Colonic mucosa (tissue), 4 donors: ENCODE measurements around the gene ITGA11. TPM values are rescaled to one million over a fixed set of nuclear protein-coding genes. Genes with fewer than 3 reads are reported as not detected.
"Not testable (repeated sequence)": the region's sequence is repeated elsewhere in the genome, so short reads cannot be mapped to it uniquely, and the experiment has no call there.

Experiments
- DNase-seq: peaks from one replicate; pipeline ENCODE4 v3.0.0-alpha.2; 2020
- H3K27ac ChIP-seq: fragments of 200-600 bp; one replicate; pipeline ENCODE4 v1.8.0; 2021
- H3K27me3 ChIP-seq: fragments of 200-600 bp; one replicate; pipeline ENCODE4 v1.8.0; 2021
- H3K36me3 ChIP-seq: fragments of 200-600 bp; one replicate; pipeline ENCODE4 v1.8.0; 2021
- H3K4me1 ChIP-seq: fragments of 200-600 bp; one replicate; pipeline ENCODE4 v1.8.0; 2021; ENCODE audit warnings: mild to moderate bottlenecking
- H3K4me3 ChIP-seq: fragments of 200-600 bp; one replicate; pipeline ENCODE4 v1.8.0; 2021
- H3K9ac ChIP-seq, 2 donors: one replicate each; pipeline ENCODE4 v1.7.0; 2013; ENCODE audit warnings: control low read depth in 2 of 2, low read depth in 2 of 2, low read length in 2 of 2
- H3K9me3 ChIP-seq: fragments of 200-600 bp; one replicate; pipeline ENCODE4 v1.8.0; 2021
- CTCF ChIP-seq: fragments of 200-600 bp; IDR thresholded peaks from one replicate; pipeline ENCODE4 v1.8.0; 2022; ENCODE audit warnings: antibody characterized with exemption, mild to moderate bottlenecking
- intact Hi-C: fragments of 100-400 bp; cut with DNase I; formaldehyde crosslinking; loops from one replicate; pipeline ENCODE4 v1.14.1; 2022
- total RNA-seq, 2 donors: library from RNA; stranded (reverse); fragmentation: NEBNext Ultra II Directional in 1 of 2; extraction: Animal tissue kit (Norgen Biotek cat#: 25700) in 1 of 2; gene quantifications; one replicate each; pipeline ENCODE4 v1.2.1, GENCODE V29; 2021
- donor health status: healthy.
- donor health status: DM: no; HTN: no; CAD: no.
- donor health status: DM: no; HTN: no; CAD: no.

The ITGA11 gene
- total RNA-seq, 2 donors from 2014 or later: 2.4 to 4.1 TPM

- DNase-seq: no peak
Measured at GRCh38 chr15:68402432-68403160, 29.4 kb downstream of the ITGA11 start.

GRCh38 chr15:68401496-68402431 lies 30.2 kb downstream of the ITGA11 start:
- no peak for DNase-seq
- Histone ChIP-seq H3K9me3 (no peaks in the 10 kb centered on the region), H3K27ac (no peak overlapping the region), H3K4me3 (no peak overlapping the region), H3K4me1 (no peaks in the 10 kb centered on the region), H3K36me3 (no peaks in the 10 kb centered on the region), H3K27me3 (no peaks in the 10 kb centered on the region), H3K9ac (no peak overlapping the region)
- intact Hi-C loops: no loop called here
- TF ChIP-seq CTCF: no peak

More at GRCh38 chr15:68402432-68403160, 29.4 kb downstream of the ITGA11 start:
- intact Hi-C loops: no loop called here
- H3K4me3 ChIP-seq: no peak overlapping the region
- no peaks in the 10 kb centered on the region for H3K36me3 ChIP-seq
- H3K9me3 ChIP-seq: no peaks in the 10 kb centered on the region
- no peak overlapping the region for H3K27ac ChIP-seq
- no peak overlapping the region for H3K9ac ChIP-seq
- no peaks in the 10 kb centered on the region for H3K27me3 ChIP-seq
- no peaks in the 10 kb centered on the region for H3K4me1 ChIP-seq
- no peak for TF ChIP-seq CTCF

DNA sequence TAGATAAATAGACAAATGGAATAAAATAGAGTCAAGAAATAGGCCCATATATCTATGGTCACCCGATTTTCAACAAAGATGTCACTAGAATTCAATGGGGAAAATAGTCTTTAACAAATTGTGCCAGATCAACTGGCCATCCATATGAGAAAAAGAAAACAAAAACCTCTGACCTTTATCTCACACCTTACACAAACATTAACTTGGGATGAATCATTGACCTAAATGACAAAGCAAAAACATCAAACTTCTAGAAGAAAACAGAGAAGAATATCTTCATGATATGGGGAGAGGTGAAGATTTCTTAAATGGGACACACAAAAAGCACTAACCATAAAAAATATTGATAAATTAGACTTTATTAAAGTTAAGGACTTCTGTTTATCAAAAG lies 31.9 kb downstream of the ITGA11 start:
- no peak for TF ChIP-seq CTCF
- intact Hi-C loops: no loop called here
- Histone ChIP-seq H3K9me3 (no peaks in the 10 kb centered on the region), H3K4me3 (no peak overlapping the region), H3K9ac (no peak overlapping the region), H3K27ac (no peak overlapping the region), H3K27me3 (no peaks in the 10 kb centered on the region), H3K36me3 (no peaks in the 10 kb centered on the region), H3K4me1 (no peaks in the 10 kb centered on the region)
- no peak for DNase-seq

- Histone ChIP-seq H3K4me3 (no peak overlapping the region), H3K36me3 (no peaks in the 10 kb centered on the region), H3K4me1 (no peaks in the 10 kb centered on the region), H3K27ac (no peak overlapping the region), H3K9ac (no peak overlapping the region), H3K9me3 (no peaks in the 10 kb centered on the region), H3K27me3 (no peaks in the 10 kb centered on the region)
- intact Hi-C loops: no loop called here
- TF ChIP-seq CTCF: no peak
- no peak for DNase-seq
Measured at GRCh38 chr15:68399096-68400065, 32.6 kb downstream of the ITGA11 start.

- H3K9ac ChIP-seq, H3K36me3 ChIP-seq, H3K27me3 ChIP-seq, DNase-seq, H3K4me3 ChIP-seq, intact Hi-C loops, H3K4me1 ChIP-seq, H3K27ac ChIP-seq, H3K9me3 ChIP-seq: not testable (repeated sequence)
Measured at GRCh38 chr15:68397999-68398398, 34.0 kb downstream of the ITGA11 start.
